K562 (cell line): Measurements from ENCODE around the gene KCNK18. TPM values are rescaled to one million over a fixed set of nuclear protein-coding genes. Genes with fewer than 3 reads are reported as not detected.

Source experiments
- ATAC-seq: fragments of 200-7000 bp; cut with Tn5 transposase; 3 replicates; pipeline ENCODE4 v1.9.1; 2020; ENCODE audit warnings: moderate library complexity
- BruUV-seq: library from RNA; stranded (reverse); fragments of 400-500 nt; replicated peaks from 2 replicates; lab custom pipeline; 2021; lab: Mats Ljungman, UMichigan
- CTCF ChIA-PET: fragments of 300-600 bp; formaldehyde crosslinking; extraction: SDS; loops from one replicate; lab custom pipeline; 2021; ENCODE audit warnings: low intra/inter-chr PET ratio; lab: Yijun Ruan, JAX
- POLR2A ChIA-PET: fragments of 300-600, 350-650 bp; sonication (Branson Sonifier 250); formaldehyde crosslinking; extraction: SDS; loops from one replicate; lab custom pipeline; 2021; ENCODE audit warnings: antibody characterized with exemption, inconsistent platforms; lab: Yijun Ruan, JAX
- DNase-seq, 4 experiments: peaks; one replicate each; pipeline versions ENCODE4 v3.0.0 to v3.0.0-alpha.2; 2011 to 2018; ENCODE audit warnings: low spot score in 3 of 4, mixed read lengths in 3 of 4; ENCODE audit errors: extremely low read depth in 1 of 4
- FAIRE-seq: peaks from 2 replicates; lab custom pipeline; 2011; peaks lifted over from hg19 to GRCh38; lab: Jason Lieb, UNC
- H2AFZ ChIP-seq: 2 replicates; pipeline ENCODE4 v1.6.0; 2011; ENCODE audit warnings: low read depth, low read length, control low read depth, inconsistent platforms
- H3K27ac ChIP-seq: fragments of 200-600 bp; 3 replicates; pipeline ENCODE4 v1.8.0; 2011; ENCODE audit warnings: low read depth, mild to moderate bottlenecking, control low read depth, inconsistent platforms, low read length, moderate library complexity, mixed read lengths; ENCODE audit errors: extremely low read depth
- H3K27me3 ChIP-seq, 2 experiments: fragments of 300-600 bp in 1 of 2; 2 replicates in 1 of 2; 3 replicates in 1 of 2; pipeline versions ENCODE4 v1.6.0 to v1.8.0; 2011; ENCODE audit warnings: inconsistent platforms in 2 of 2, low read length in 2 of 2, mild to moderate bottlenecking in 1 of 2, mixed read lengths in 1 of 2, moderate library complexity in 1 of 2; ENCODE audit not compliant: control insufficient read depth in 2 of 2, insufficient read depth in 2 of 2
- H3K36me3 ChIP-seq: fragments of 300-600 bp; 3 replicates; pipeline ENCODE4 v1.8.0; 2011; ENCODE audit warnings: mild to moderate bottlenecking, low read length, inconsistent platforms; ENCODE audit not compliant: control insufficient read depth, insufficient read depth
- H3K4me1 ChIP-seq, 2 experiments: fragments of 200-600 bp in 1 of 2; replicated peaks in 1 of 2; 2 replicates in 1 of 2; 3 replicates in 1 of 2; pipeline versions ENCODE4 v1.5.1 to v1.8.0; 2011; ENCODE audit warnings: inconsistent platforms in 2 of 2, low read length in 2 of 2, mild to moderate bottlenecking in 1 of 2, mixed read lengths in 1 of 2, moderate library complexity in 1 of 2; ENCODE audit not compliant: control insufficient read depth in 2 of 2, insufficient read depth in 2 of 2
- H3K4me2 ChIP-seq: 2 replicates; pipeline ENCODE4 v1.6.1; 2011; ENCODE audit warnings: low read length, control low read depth, inconsistent platforms, mixed read lengths; ENCODE audit not compliant: insufficient read depth
- H3K4me3 ChIP-seq: fragments of 200-600 bp; sonication (generic), shearing (Covaris generic); 2 replicates; pipeline ENCODE4 v1.5.1; 2016; ENCODE audit warnings: control low read depth, inconsistent platforms
- H3K79me2 ChIP-seq: fragments of 200-600 bp; 3 replicates; pipeline ENCODE4 v1.8.0; 2011; ENCODE audit warnings: low read length, inconsistent platforms; ENCODE audit not compliant: control insufficient read depth, insufficient read depth
- H3K9ac ChIP-seq, 2 experiments: 2 replicates each; pipeline versions ENCODE4 v1.6.0 to v1.6.1; 2011; ENCODE audit warnings: low read depth in 2 of 2, low read length in 2 of 2, control low read depth in 1 of 2, inconsistent platforms in 1 of 2, mild to moderate bottlenecking in 1 of 2, mixed read lengths in 1 of 2; ENCODE audit not compliant: insufficient read depth in 1 of 2
- H3K9me1 ChIP-seq: one replicate; pipeline ENCODE4 v1.6.0; 2011; ENCODE audit warnings: inconsistent platforms, mild to moderate bottlenecking, low read length, moderate library complexity; ENCODE audit not compliant: control insufficient read depth, insufficient read depth
- H3K9me3 ChIP-seq: replicated peaks from 2 replicates; pipeline ENCODE4 v1.5.1; 2011; ENCODE audit warnings: low read depth, low read length, inconsistent platforms; ENCODE audit not compliant: control insufficient read depth, insufficient read depth
- H4K20me1 ChIP-seq: replicated peaks from 2 replicates; pipeline ENCODE4 v1.6.1; 2011; ENCODE audit warnings: low read length, inconsistent platforms, mixed read lengths; ENCODE audit not compliant: control insufficient read depth, insufficient read depth
- CBX1 ChIP-seq: sonication (generic); IDR thresholded peaks from 2 replicates; pipeline ENCODE4 v1.6.1; 2016; ENCODE audit warnings: antibody characterized with exemption, low read depth, mild to moderate bottlenecking
- CEBPG ChIP-seq, 3 experiments: fragments of 200-800 bp in 1 of 3; sonication (Bioruptor generic) in 1 of 3; sonication (generic) in 1 of 3; formaldehyde crosslinking in 1 of 3; IDR thresholded peaks in 2 of 3; conservative IDR thresholded peaks in 1 of 3; 2 replicates each; pipeline versions ENCODE4 v1.6.1 to v1.8.0; 2016 to 2022; ENCODE audit warnings: missing compliant biosample characterization in 2 of 3, missing genetic modification characterization in 2 of 3, mild to moderate bottlenecking in 1 of 3, missing genetic modification reagents in 1 of 3
- CHD4 ChIP-seq: fragments of 200-600 bp; sonication (generic); IDR thresholded peaks from 3 replicates; pipeline ENCODE4 v1.6.1; 2012; ENCODE audit warnings: low read depth, mild to moderate bottlenecking, mixed read lengths, low read length, inconsistent platforms; ENCODE audit not compliant: insufficient read depth, insufficient replicate concordance, poor library complexity, severe bottlenecking
- FOXK2 ChIP-seq, 2 experiments: fragments of 450-650 bp; IDR thresholded peaks in 1 of 2; conservative IDR thresholded peaks in 1 of 2; 2 replicates each; pipeline ENCODE4 v1.6.1; 2016; ENCODE audit warnings: low read depth in 2 of 2, mild to moderate bottlenecking in 1 of 2
- FOXP1 ChIP-seq: sonication (generic); formaldehyde crosslinking; IDR thresholded peaks from 2 replicates; pipeline ENCODE4 v1.8.0; 2022; ENCODE audit warnings: mild to moderate bottlenecking, missing genetic modification reagents
- NELFE ChIP-seq: IDR thresholded peaks from 2 replicates; pipeline ENCODE4 v1.6.1; 2011; ENCODE audit warnings: mild to moderate bottlenecking; ENCODE audit not compliant: insufficient read depth, insufficient read length
- PTTG1 ChIP-seq: fragments of 450-650 bp; IDR thresholded peaks from 2 replicates; pipeline ENCODE4 v1.6.1; 2016; ENCODE audit warnings: low read depth, mild to moderate bottlenecking, missing genetic modification characterization, missing compliant biosample characterization
- SNRNP70 ChIP-seq: fragments of 200-400 bp; formaldehyde crosslinking; optimal IDR thresholded peaks from 2 replicates; pipeline ENCODE3; 2017; ENCODE audit warnings: low read depth, low read length
- ZBED1 ChIP-seq: IDR thresholded peaks from 2 replicates; pipeline ENCODE4 v1.6.1; 2014
- ZBTB49 ChIP-seq: sonication (generic); formaldehyde crosslinking; IDR thresholded peaks from 2 replicates; pipeline ENCODE4 v1.8.0; 2022; ENCODE audit warnings: missing genetic modification reagents, mild to moderate bottlenecking, borderline replicate concordance
- ZC3H8 ChIP-seq: fragments of 450-650 bp; IDR thresholded peaks from 2 replicates; pipeline ENCODE4 v1.6.1; 2017
- ZFP1 ChIP-seq: fragments of 450-650 bp; formaldehyde crosslinking; IDR thresholded peaks from 2 replicates; pipeline ENCODE4 v1.4.0; 2020; ENCODE audit warnings: mild to moderate bottlenecking, mixed read lengths
- ZNF431 ChIP-seq: sonication (generic); formaldehyde crosslinking; IDR thresholded peaks from 2 replicates; pipeline ENCODE4 v1.8.0; 2022; ENCODE audit warnings: mild to moderate bottlenecking, missing genetic modification reagents
- ZNF695 ChIP-seq: fragments of 450-650 bp; formaldehyde crosslinking; IDR thresholded peaks from 2 replicates; pipeline ENCODE4 v1.4.0; 2020; ENCODE audit warnings: mild to moderate bottlenecking, moderate library complexity
- WGBS: fragments of 100-300 bp; shearing (Covaris generic); methylation state at CpG from one replicate; pipeline ENCODE4 v1.1.6; 2016; ENCODE audit warnings: low coverage, mixed read lengths; ENCODE audit not compliant: insufficient coverage; ENCODE audit errors: missing lambda C conversion rate; 5-methylcytosine and 5-hydroxymethylcytosine counted together
- in situ Hi-C: fragments of 300-500 bp; cut with MboI; formaldehyde crosslinking; loops from 4 replicates; pipeline ENCODE4 v1.15.0; 2018; ENCODE audit warnings: inconsistent platforms, mixed read lengths
- intact Hi-C: fragments of 100-400 bp; cut with micrococcal nuclease; formaldehyde crosslinking; loops from 2 replicates; pipeline ENCODE4 v1.14.2; 2022
- polyA plus RNA-seq, 8 experiments: library from polyadenylated mRNA; depleted of rRNA in 4 of 8; stranded (reverse) in 5 of 8; unstranded in 3 of 8; fragments of >200 nt; fragmentation: Nextera tagmentation in 2 of 8; fragmentation: Illumina TruSeq in 1 of 8; extraction: Ambion mirVana in 2 of 8; extraction: Trizol in 1 of 8; gene quantifications; 2 replicates each; pipeline versions ENCODE4 v1.2.1 to v1.2.3, GENCODE V29; 2011 to 2014; ENCODE audit warnings: inconsistent platforms in 1 of 8, missing spikeins in 1 of 8
- total RNA-seq, 7 experiments: library from RNA; depleted of rRNA in 6 of 7; stranded (reverse); fragments of >200 nt in 6 of 7; fragmentation: Illumina TruSeq in 2 of 7; extraction: Trizol in 2 of 7; gene quantifications; 2 replicates each; pipeline versions ENCODE4 v1.2.1 to v1.2.3, GENCODE V29; 2011 to 2021; ENCODE audit warnings: low replicate concordance in 1 of 7
- TF ChIP-seq, protein P1 (sequence below): fragments of 150-350 bp; IDR thresholded peaks from 2 replicates; pipeline ENCODE4 v1.6.1; 2014; ENCODE audit warnings: low read depth, mild to moderate bottlenecking, low read length, borderline replicate concordance

Gene KCNK18
- total and polyA plus RNA-seq, 9 of the 15 experiments (the other 6 are each of a cell fraction or from before 2014, with no cell fraction given), result not detected

DNA sequence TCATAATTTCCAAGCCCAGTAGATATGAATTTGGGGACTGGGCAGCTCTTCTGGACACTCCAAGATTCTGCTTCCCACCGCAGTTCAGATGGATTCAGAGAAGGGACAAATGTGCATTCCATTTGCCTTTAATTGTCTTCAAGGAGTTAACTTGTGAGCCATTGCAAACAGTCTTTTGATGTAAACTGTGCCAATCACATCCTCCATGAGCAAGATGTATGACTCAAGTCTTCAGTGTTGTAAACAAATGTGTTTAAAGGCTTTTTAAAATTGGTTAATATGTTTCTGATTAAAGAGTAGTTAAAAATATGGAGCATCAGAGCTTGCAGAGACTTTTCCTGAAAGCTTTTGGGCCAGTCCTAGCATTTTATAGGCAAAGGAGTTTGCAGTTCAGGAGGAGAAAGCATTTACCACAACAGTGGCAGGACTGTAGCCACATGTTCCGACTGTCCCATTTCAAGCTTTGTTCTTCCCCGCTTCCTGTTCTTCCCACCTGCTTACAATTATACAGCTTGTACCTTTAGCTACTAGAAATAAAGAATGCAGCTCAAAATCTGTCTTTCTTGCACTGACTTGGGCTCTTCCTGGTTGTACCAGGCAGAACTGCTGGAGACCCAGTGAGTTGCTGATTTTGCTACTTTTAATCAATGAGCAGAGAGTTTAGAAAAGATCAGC is 49.8 kb downstream of the KCNK18 start:
- WGBS, result 11% methylated on average over 3 of the region's 3 CpGs
- Histone ChIP-seq H3K27me3 (peaks cover 20 to 30% of the 10 kb centered on the region in 2 experiments), H3K9ac (no peak overlapping the region), H3K4me1 (no peaks in the 10 kb centered on the region; a peak in 2 of 5 replicates), H3K4me2 (no peak overlapping the region), H3K79me2 (no peaks in the 10 kb centered on the region), H3K4me3 (no peak overlapping the region), H3K36me3 (no peaks in the 10 kb centered on the region), H3K27ac (no peak overlapping the region), H3K9me3 (no peaks in the 10 kb centered on the region), H2AFZ (no peak overlapping the region), H4K20me1 (no peaks in the 10 kb centered on the region), H3K9me1 (no peaks in the 10 kb centered on the region)
- DNase-seq (no peak), ATAC-seq (no peak), FAIRE-seq (no peak)
- no TSS peak for BruUV-seq
- intact Hi-C loops (no loop called here), in situ Hi-C loops (loop anchor here (25.0 kb wide), 1 partner anchor 190 kb away; no protein-coding TSS in a partner anchor)
- CTCF ChIA-PET, result no interaction called here
- POLR2A ChIA-PET, result no interaction called here
- no peak for TF ChIP-seq ZBTB49
- TF ChIP-seq CBX1, result no peak
- no peak for TF ChIP-seq ZBED1
- TF ChIP-seq FOXP1 (CRISPR knock-in tag), result no peak
- no peak for TF ChIP-seq CEBPG (CRISPR knock-in tag; IDR thresholded peaks at IDR 0.05)
- TF ChIP-seq CEBPG (tag; conservative IDR thresholded peaks at IDR 0.05 in 1 of 2, IDR thresholded peaks at IDR 0.05 in 1 of 2), result no peak
- TF ChIP-seq ZC3H8, result no peak
- TF ChIP-seq, protein P1, sequence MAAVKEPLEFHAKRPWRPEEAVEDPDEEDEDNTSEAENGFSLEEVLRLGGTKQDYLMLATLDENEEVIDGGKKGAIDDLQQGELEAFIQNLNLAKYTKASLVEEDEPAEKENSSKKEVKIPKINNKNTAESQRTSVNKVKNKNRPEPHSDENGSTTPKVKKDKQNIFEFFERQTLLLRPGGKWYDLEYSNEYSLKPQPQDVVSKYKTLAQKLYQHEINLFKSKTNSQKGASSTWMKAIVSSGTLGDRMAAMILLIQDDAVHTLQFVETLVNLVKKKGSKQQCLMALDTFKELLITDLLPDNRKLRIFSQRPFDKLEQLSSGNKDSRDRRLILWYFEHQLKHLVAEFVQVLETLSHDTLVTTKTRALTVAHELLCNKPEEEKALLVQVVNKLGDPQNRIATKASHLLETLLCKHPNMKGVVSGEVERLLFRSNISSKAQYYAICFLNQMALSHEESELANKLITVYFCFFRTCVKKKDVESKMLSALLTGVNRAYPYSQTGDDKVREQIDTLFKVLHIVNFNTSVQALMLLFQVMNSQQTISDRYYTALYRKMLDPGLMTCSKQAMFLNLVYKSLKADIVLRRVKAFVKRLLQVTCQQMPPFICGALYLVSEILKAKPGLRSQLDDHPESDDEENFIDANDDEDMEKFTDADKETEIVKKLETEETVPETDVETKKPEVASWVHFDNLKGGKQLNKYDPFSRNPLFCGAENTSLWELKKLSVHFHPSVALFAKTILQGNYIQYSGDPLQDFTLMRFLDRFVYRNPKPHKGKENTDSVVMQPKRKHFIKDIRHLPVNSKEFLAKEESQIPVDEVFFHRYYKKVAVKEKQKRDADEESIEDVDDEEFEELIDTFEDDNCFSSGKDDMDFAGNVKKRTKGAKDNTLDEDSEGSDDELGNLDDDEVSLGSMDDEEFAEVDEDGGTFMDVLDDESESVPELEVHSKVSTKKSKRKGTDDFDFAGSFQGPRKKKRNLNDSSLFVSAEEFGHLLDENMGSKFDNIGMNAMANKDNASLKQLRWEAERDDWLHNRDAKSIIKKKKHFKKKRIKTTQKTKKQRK, result no peak
- TF ChIP-seq ZNF695, result no peak
- no peak for TF ChIP-seq CHD4
- no peak for TF ChIP-seq SNRNP70
- no peak for TF ChIP-seq NELFE
- no peak for TF ChIP-seq ZNF431 (CRISPR knock-in tag)
- no peak for TF ChIP-seq PTTG1 (tag)
- TF ChIP-seq ZFP1 (CRISPR knock-in tag), result no peak
- TF ChIP-seq FOXK2 (conservative IDR thresholded peaks at IDR 0.05 in 1 of 2, IDR thresholded peaks at IDR 0.05 in 1 of 2; ENCODE audit: low read depth in 2 of 2), result no peak
